CD14-positive monocyte (primary cell): Measurements from ENCODE around the gene RASEF. TPM values are rescaled to one million over a fixed set of nuclear protein-coding genes. Genes with fewer than 3 reads are reported as not detected.

Experiments used
- DNase-seq, 3 donors: peaks; one replicate each; pipeline ENCODE4 v3.0.0-alpha.2; 2011 to 2022
- H2AFZ ChIP-seq: 2 replicates; pipeline ENCODE4 v1.6.0; 2012; ENCODE audit warnings: mild to moderate bottlenecking, low read depth, low read length, inconsistent platforms; ENCODE audit not compliant: insufficient read depth, poor library complexity, severe bottlenecking
- H3K27ac ChIP-seq, 2 donors: 1 replicate in 1 of 2; 2 replicates in 1 of 2; pipeline ENCODE4 v1.5.1; 2012 to 2013; ENCODE audit warnings: low read length in 2 of 2, control low read depth in 1 of 2, inconsistent platforms in 1 of 2, low read depth in 1 of 2, mild to moderate bottlenecking in 1 of 2
- H3K27me3 ChIP-seq, 2 donors: one replicate each; pipeline versions ENCODE4 v1.6.0 to v1.6.1; 2011 to 2013; ENCODE audit warnings: low read length in 2 of 2; ENCODE audit not compliant: control insufficient read depth in 2 of 2, insufficient read depth in 2 of 2
- H3K36me3 ChIP-seq, 2 donors: replicated peaks in 1 of 2; 1 replicate in 1 of 2; 2 replicates in 1 of 2; pipeline versions ENCODE4 v1.5.1 to v1.6.1; 2012 to 2013; ENCODE audit warnings: low read length in 2 of 2, control low read depth in 1 of 2, inconsistent platforms in 1 of 2, mild to moderate bottlenecking in 1 of 2; ENCODE audit not compliant: insufficient read depth in 2 of 2, control insufficient read depth in 1 of 2
- H3K4me1 ChIP-seq, 2 donors: 1 replicate in 1 of 2; 2 replicates in 1 of 2; pipeline versions ENCODE4 v1.5.1 to v1.6.1; 2012 to 2013; ENCODE audit warnings: low read length in 2 of 2, control low read depth in 1 of 2, inconsistent platforms in 1 of 2, mild to moderate bottlenecking in 1 of 2, moderate library complexity in 1 of 2; ENCODE audit not compliant: insufficient read depth in 2 of 2, control insufficient read depth in 1 of 2
- H3K4me2 ChIP-seq: replicated peaks from 2 replicates; pipeline ENCODE3; 2012; ENCODE audit warnings: low read length, moderate library complexity, mild to moderate bottlenecking; ENCODE audit not compliant: poor library complexity, severe bottlenecking; ENCODE audit errors: extremely low read depth
- H3K4me3 ChIP-seq, 3 experiments: fragments of 200-600 bp in 1 of 3; sonication (generic) in 1 of 3; replicated peaks in 1 of 3; 1 replicate in 2 of 3; 2 replicates in 1 of 3; pipeline ENCODE4 v1.5.1; 2011 to 2013; ENCODE audit warnings: low read length in 3 of 3, mild to moderate bottlenecking in 3 of 3, control low read depth in 2 of 3, low read depth in 2 of 3, inconsistent platforms in 1 of 3, moderate library complexity in 1 of 3
- H3K79me2 ChIP-seq: 2 replicates; pipeline ENCODE4 v1.6.0; 2012; ENCODE audit warnings: mild to moderate bottlenecking, control low read depth, inconsistent platforms, low read length, moderate library complexity; ENCODE audit not compliant: insufficient read depth
- H3K9ac ChIP-seq: 2 replicates; pipeline ENCODE4 v1.6.0; 2017; ENCODE audit warnings: low read length, mild to moderate bottlenecking; ENCODE audit not compliant: insufficient read depth, poor library complexity, severe bottlenecking
- H3K9me3 ChIP-seq, 2 donors: replicated peaks in 1 of 2; 1 replicate in 1 of 2; 2 replicates in 1 of 2; pipeline versions ENCODE4 v1.5.1 to v1.6.1; 2012 to 2013; ENCODE audit warnings: low read length in 2 of 2, control low read depth in 1 of 2; ENCODE audit not compliant: control insufficient read depth in 1 of 2, insufficient read depth in 1 of 2
- H4K20me1 ChIP-seq: 2 replicates; pipeline ENCODE4 v1.6.0; 2012; ENCODE audit warnings: mild to moderate bottlenecking, low read length, control low read depth, moderate library complexity; ENCODE audit not compliant: insufficient read depth
- H3K27ac Mint-ChIP-seq, 7 donors: one replicate each; pipeline ENCODE4 v1.8.0; 2020; ENCODE audit warnings: mild to moderate bottlenecking in 7 of 7, mixed read lengths in 7 of 7, moderate library complexity in 6 of 7, inconsistent platforms in 2 of 7
- H3K27me3 Mint-ChIP-seq, 3 donors: one replicate each; pipeline ENCODE4 v1.8.0; 2021 to 2022; ENCODE audit warnings: low read depth in 3 of 3, mild to moderate bottlenecking in 3 of 3, mixed read lengths in 3 of 3, moderate library complexity in 3 of 3, inconsistent platforms in 1 of 3
- H3K36me3 Mint-ChIP-seq, 2 donors: one replicate each; pipeline ENCODE4 v1.8.0; 2020; ENCODE audit warnings: mixed read lengths in 2 of 2, inconsistent platforms in 1 of 2, mild to moderate bottlenecking in 1 of 2
- H3K4me1 Mint-ChIP-seq: one replicate; pipeline ENCODE4 v1.8.0; 2020; ENCODE audit warnings: mild to moderate bottlenecking, mixed read lengths
- H3K4me3 Mint-ChIP-seq, 2 donors: one replicate each; pipeline ENCODE4 v1.8.0; 2020; ENCODE audit warnings: mild to moderate bottlenecking in 2 of 2, mixed read lengths in 2 of 2, moderate library complexity in 1 of 2
- H3K9me3 Mint-ChIP-seq, 7 donors: one replicate each; pipeline ENCODE4 v1.8.0; 2020 to 2022; ENCODE audit warnings: mixed read lengths in 7 of 7, mild to moderate bottlenecking in 6 of 7, moderate library complexity in 6 of 7, inconsistent platforms in 2 of 7
- CTCF ChIP-seq: fragments of 200-600 bp; IDR thresholded peaks from one replicate; pipeline ENCODE4 v1.8.0; 2022; ENCODE audit warnings: antibody characterized with exemption, mild to moderate bottlenecking
- WGBS: methylation state at CpG from one replicate; pipeline ENCODE4 v1.1.5; 2013; ENCODE audit warnings: missing lambda C conversion rate; ENCODE audit not compliant: insufficient coverage; 5-methylcytosine and 5-hydroxymethylcytosine counted together
- intact Hi-C, 2 donors: fragments of 100-400 bp; cut with micrococcal nuclease; formaldehyde crosslinking; loops; one replicate each; pipeline versions ENCODE4 v1.15.0 to v1.15.1; 2023
- polyA plus RNA-seq, 3 donors: library from polyadenylated mRNA; depleted of rRNA in 1 of 3; unstranded in 2 of 3; stranded (reverse) in 1 of 3; fragments of 300-500 nt in 2 of 3; fragments of >200 nt in 1 of 3; fragmentation: Illumina TruSeq in 2 of 3; gene quantifications; 1 replicate in 2 of 3; 2 replicates in 1 of 3; pipeline ENCODE4 v1.2.3, GENCODE V29; 2012 to 2021

The RASEF gene
- polyA plus RNA-seq, 3 donors, result not detected

- H3K9me3 ChIP-seq, result no peaks in the 10 kb centered on the region
- Mint-ChIP-seq H3K4me1 (no peaks in the 10 kb centered on the region), H3K27me3 (peaks cover 6 to 13% (median 7%) of the 10 kb centered on the region in 3 donors), H3K27ac (no peak overlapping the region), H3K36me3 (no peaks in the 10 kb centered on the region), H3K9me3 (peaks cover 0 to 6% (median 3%) of the 10 kb centered on the region in 7 donors), H3K4me3 (no peak overlapping the region)
- H3K36me3 ChIP-seq, result no peaks in the 10 kb centered on the region
- no peaks in the 10 kb centered on the region for H3K4me1 ChIP-seq
- H3K79me2 ChIP-seq, result no peaks in the 10 kb centered on the region
- no peaks in the 10 kb centered on the region for H4K20me1 ChIP-seq
- no CpG with 5 or more reads among the region's 1 CpG for WGBS
- H3K27me3 ChIP-seq, result peaks cover 2 to 5% of the 10 kb centered on the region in 2 donors
- no peak overlapping the region for H3K4me2 ChIP-seq
- H3K4me3 ChIP-seq, result no peak overlapping the region
- H3K9ac ChIP-seq, result no peak overlapping the region
- no peak for DNase-seq
- H2AFZ ChIP-seq, result no peak overlapping the region
- intact Hi-C loops, result no loop called here
- H3K27ac ChIP-seq, result no peak overlapping the region
- no peak for TF ChIP-seq CTCF
Observed at GRCh38 chr9:83069651-83070050, 6.7 kb upstream of the RASEF start.

DNA sequence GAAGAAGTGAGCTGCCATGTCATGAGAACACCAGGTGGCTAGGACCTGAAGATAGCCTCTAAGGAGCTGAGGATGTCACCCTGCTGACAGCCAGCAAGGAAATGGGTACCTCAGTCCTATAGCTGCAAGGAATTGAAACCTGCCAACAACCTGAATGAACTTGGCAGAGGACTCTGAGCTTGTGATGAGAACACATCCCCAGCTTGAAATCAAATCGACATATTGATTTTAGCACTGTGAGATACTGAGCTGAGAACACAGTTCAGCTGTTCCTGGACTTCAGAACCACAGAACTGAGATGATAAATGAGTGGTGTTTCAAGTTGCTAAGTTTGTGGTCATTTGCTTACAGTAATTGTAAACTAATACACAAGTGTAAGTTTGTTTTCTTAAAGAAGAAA lies 5.5 kb upstream of the RASEF start:
- TF ChIP-seq CTCF, result no peak
- Mint-ChIP-seq H3K4me3 (no peak overlapping the region), H3K4me1 (no peaks in the 10 kb centered on the region), H3K9me3 (peaks cover 0 to 6% (median 3%) of the 10 kb centered on the region in 7 donors), H3K36me3 (no peaks in the 10 kb centered on the region), H3K27ac (no peak overlapping the region), H3K27me3 (peaks cover 12 to 23% (median 16%) of the 10 kb centered on the region in 3 donors)
- H3K9me3 ChIP-seq, result no peaks in the 10 kb centered on the region
- H2AFZ ChIP-seq, result no peak overlapping the region
- H3K36me3 ChIP-seq, result no peaks in the 10 kb centered on the region
- H3K9ac ChIP-seq, result no peak overlapping the region
- H4K20me1 ChIP-seq, result no peaks in the 10 kb centered on the region
- H3K4me3 ChIP-seq, result no peak overlapping the region
- no peaks in the 10 kb centered on the region for H3K79me2 ChIP-seq
- peaks cover 6 to 14% of the 10 kb centered on the region in 2 donors for H3K27me3 ChIP-seq
- 100% methylated on average over 1 of the region's 1 CpG for WGBS
- no peak overlapping the region for H3K27ac ChIP-seq
- intact Hi-C loops, result no loop called here
- DNase-seq, result no peak
- no peak overlapping the region for H3K4me2 ChIP-seq
- H3K4me1 ChIP-seq, result no peaks in the 10 kb centered on the region
